Measurements from ENCODE around the gene ATP6V1B1.

DNA sequence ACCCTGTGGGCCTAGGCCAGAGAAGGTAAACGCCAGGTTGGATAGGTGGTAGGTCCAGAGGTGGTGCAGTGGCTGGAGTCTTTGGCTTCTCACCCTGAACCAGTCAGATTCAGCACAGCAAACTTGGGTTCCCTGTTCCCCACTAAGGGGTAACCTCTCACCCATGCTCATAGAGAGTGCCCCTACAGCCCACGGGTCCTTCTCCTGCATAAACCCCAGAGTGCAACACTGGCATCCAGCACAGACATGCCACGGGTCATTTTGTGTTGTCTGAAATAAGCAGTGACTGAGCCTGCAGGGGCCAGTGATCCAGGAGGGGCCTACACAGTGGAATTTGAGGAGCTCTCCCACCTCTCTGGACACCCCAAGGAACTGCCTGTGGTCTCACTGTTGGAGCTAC lies 40.5 kb upstream of the ATP6V1B1 start:
- no peak for TF ChIP-seq EZH2 (IDR thresholded peaks at IDR 0.05)
- no peak for TF ChIP-seq POLR2AphosphoS5 (IDR thresholded peaks at IDR 0.05; ENCODE audit: borderline replicate concordance, low read depth, low read length)
- no peak for TF ChIP-seq FOXP2 (optimal IDR thresholded peaks at IDR 0.05; ENCODE audit: control extremely low read depth, extremely low read length, insufficient read depth)
